Pons (tissue), 1 donor: Measurements from ENCODE around the gene OTUD3.
"Not testable (repeated sequence)": the region's sequence is repeated elsewhere in the genome, so short reads cannot be mapped to it uniquely, and the experiment has no call there.

Experiments used
- DNase-seq: peaks from one replicate; pipeline ENCODE4 v3.0.0-alpha.2; 2016; ENCODE audit warnings: low spot score

OTUD3 gene

DNA sequence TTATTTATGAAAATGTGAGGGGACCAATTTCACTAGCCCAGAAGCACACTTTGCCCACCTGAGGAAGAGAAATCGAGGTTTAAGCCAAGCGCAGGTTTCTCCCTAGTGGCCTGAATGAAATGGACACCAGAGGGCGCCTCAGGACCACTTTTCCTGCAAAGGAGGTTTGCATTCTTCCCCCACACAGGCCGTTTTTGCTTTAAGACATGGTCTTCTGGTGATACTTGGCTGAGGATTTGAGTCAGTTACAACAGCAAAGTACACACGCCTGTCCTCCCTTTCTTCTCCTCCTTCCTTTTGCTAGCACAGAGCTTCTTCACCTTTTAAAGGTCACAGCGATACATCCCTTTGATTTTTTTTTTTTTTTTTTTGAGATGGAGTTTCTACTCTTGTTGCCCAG, 35.9 kb downstream of the OTUD3 start:
- DNase-seq: peak; percentile 75

DNA sequence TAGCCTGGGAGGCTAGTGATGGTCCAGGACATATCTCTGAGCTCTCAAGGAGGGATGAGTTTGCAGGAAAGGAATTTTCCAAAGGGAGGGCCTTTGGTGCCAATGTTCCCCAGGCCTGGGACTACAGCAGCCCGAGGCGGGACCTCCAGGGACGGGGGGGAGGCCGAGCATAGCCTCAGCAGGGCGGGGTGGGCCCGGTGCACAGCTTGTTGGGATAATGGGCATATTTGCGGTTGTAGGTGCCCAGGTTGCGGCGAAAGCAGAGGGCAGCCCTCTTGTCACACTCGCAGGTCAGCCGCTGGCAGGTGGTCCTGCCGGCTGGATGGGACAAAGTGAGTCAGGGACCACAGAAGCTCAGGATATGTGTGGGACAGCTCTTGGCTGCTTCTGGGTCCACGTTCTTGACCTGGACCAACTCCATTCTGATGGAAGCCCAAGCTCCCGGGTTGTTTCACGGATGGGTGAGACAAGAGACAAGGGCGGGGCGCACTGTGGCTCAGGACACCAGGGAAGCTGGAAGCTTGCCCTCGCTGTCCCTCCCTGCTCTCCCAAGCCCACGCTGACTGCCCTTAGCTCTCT, 38.0 kb downstream of the OTUD3 start:
- DNase-seq: no peak

DNA sequence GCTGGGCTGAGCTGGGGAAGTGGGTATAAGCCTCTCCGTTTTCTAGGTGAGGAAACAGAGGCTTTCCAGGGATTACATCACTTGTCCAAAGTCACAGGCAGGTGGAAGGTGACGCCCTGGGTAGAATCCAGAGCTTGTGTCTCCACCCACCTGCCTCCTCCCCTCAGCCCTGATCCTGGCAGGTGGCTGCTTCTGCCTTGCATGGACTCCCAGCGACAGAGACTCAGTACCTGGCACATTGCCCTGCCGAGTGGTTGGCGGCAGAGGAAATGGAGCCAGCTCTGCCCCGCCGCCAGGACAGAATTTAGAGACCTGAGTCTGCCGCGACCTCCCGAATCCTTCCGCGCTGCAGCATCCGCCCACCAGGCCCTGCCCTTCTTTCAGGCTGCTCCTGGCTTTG, 39.1 kb downstream of the OTUD3 start:
- DNase-seq: no peak

DNA sequence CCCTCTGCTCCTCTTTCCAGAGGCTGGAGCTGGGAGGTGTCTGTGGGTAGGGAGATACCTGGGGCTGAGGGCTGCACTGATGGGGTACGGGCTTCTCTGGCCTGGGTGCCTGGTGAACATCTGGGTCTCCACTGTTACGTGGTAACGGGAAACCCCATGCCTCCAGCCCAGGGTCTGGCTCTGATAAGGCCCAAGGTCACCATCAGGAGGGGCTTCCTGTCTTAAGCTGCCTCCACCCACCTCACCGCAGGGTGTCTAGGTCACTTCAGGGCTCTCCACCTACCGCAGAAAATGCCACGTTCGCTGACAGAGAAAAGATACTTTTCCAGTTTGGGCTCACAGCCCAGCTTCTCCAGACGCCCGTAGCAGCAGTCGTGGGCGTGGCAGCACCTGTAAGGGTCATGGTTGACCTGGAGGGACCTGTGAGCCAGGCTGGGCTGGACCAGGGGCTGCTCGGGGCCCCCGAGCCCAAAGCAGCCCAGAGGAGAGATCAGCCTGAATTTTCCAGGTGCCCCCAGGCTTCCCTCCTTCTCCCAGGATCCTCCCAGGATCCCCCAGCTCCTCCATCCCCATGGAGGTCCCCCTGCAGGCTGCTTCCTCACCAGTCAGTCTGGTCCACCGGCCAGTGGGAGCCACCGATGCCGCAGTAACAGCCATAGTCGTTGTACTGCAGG, 40.0 kb downstream of the OTUD3 start:
- DNase-seq: no peak

DNA sequence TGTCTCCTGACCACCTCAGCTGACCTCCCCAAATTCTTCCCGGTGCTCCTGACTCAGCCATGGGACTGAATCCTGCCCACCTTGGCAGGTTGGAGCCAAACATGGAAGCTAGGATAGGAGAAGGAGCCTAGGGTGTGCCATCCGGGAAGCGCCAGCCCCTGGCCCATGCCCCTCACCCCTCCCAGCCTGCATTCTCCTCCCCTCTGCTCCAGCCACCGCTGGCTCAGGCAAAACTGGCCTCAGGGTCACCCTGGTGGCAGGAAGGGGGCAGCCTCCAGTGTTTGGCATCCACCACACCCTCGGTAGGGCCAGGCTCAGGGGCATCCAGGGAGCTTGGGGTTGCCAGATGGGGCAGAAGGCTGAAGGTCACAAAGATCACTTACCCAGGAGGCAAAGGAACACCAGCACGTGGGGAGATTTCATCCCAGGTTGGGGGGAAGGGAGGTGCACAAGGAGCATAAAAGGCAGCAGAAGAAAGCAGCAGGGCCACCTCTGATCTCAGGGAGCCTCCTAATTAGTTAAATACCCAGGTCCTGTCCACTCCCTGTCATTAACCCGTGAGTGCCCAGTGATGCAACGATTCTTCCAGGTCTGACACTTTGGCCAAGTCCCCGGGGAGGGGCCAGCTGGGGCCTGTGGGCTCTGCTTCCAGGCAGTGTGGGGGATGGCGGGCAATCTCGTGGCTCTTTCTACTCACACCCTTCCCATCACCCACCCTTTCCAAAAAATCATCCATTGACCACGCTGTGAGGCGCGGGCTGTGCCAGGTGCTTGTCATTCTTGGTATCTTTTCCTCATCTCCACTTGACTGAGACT, 41.1 kb downstream of the OTUD3 start, which contains the start of gene PLA2G2E:
TSS of gene PLA2G2E (minus strand) at position 481 of the 816 bp plus-strand sequence. CDS start at position 423, 58 bp downstream.
- no peak for DNase-seq

DNA sequence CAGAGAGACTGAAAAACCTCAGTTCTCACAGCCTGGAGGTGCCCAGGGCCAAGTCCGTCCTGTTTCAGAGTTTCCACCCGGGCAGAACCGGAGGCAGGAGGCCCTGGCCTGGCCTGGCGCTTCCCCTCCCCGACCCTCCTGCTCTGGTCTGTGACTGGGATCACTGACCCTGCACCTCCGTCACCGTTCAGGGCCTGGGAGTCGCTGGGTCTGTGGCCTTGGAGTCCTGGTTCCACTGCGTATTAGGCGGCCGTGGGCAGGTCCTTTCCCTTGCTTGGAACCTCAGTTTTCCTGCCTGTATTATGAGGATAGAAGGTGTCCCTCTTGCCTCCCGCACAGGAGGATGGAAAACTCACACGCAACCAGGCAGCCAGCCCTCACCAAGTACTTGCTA, 41.8 kb downstream of the OTUD3 start:
- no peak for DNase-seq

DNA sequence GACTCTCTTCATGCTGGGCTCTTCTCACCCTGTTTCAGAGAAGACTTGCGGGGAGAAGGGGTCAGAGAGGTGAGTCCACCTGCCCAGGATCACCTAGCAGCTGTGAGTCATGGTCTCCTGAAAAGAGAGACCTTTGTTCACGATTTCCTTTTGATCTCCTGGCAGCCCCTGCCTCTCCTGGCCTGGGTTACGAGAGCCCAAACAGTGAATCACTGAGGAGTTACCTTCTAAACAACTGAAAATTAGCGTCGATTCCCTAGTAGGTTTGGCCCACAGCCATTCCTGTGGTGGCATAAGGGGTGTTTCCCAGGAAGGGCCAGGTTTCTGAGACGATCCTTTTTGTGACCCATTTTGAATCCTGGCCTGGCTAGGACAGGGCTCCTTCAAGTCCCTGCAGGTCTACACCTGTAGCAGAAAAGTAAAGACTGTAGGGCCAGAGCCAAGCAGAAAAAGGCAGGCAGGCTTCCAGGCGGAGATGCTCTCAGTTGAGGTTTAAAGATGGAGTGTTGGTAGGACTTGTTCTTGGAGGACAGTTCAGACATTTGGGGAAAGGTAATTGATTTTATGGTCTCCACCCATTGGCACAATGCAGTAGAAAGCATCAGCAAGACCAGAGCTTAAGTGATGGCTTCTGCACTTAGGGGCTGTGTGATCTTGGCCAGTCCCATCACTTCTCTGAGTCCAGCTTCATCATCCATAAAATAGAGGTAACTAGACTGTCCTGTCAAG, 43.3 kb downstream of the OTUD3 start:
- no peak for DNase-seq

DNA sequence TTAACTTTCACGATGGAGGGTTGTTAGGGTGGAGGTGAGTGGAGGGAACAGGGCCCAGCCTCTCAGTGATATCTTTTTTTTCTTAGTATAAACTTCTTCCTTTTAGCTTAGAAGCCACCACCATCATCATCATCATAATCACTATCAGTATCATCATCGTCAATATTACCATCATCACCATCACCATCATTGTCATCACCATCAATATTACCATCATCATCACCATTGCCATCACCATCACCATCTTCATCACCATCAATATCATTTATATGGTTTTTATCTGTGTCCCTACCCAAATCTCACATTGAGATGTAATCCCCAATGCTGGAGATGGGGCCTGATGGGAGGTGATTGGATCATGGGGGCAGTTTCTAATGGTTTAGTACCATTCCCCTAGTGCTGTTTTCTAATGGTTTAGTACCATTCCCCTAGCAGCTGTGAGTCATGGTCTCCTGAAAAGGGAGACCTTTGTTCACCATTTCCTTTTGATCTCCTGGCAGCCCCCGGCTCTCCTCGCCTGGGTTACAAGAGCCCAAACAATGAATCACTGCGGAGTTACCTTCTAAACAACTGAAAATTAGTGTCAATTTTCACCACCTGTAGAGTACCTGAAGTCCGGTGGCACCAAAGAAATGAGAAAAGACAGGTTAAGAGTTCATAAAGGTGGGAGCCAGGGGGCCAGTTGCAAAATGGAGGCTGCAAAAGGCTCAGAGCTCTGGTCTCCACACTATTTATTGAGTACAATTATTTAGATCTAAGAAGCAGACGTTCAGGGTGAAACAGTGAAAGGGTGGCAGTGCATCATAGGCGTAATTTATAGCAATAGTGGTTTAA, 44.3 kb downstream of the OTUD3 start:
- no peak for DNase-seq

DNA sequence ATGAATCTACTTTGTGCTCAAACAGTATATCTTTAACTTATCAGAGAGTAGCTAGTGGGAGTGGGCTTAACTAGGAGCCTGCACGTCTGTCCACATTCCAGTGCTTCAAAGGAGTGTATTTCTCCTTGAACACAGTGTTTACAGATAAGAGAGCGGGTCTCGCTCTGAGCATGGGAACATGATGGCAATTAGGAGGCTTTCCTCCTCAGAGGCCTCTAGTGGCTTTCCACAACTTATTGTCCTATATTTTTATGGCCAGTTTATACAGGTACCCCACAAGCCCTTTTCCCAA, 44.9 kb downstream of the OTUD3 start:
- DNase-seq: not testable (repeated sequence)

DNA sequence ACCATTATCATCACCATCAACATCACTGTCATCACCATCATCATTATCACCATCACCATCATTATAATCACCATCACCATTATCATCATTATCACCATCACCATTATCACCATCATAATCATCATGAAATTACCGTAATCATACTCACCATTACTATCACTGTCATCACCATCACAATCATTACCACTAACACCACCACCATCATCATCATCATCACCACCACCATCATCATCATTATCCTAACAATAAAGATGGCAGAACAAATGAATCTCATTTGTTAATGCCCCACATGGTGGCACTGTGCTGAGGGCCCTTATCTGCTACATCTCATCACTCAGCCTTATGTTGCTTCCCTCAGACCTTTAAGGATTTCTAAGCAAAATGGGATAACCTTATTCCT, 50.7 kb downstream of the OTUD3 start:
- DNase-seq: no peak

DNA sequence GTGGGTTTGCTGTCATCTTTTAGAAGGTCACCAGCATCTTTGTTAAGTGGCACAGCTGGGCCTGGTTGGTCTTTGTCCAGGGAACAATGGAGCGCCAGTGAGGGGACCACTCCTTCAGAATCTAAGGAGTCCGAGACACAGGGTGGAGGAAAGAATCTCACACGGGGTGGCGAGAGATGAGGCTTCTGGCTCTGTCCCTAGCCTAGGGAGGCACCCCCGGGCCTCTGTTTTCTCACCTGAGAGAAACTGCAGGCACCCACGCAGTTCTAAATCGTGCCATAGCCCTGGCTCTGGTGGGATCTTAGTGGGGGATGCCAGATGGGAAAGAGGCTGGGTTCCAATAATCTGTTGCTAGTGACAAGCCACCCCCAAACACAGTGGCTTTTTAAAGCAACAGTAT, 52.1 kb downstream of the OTUD3 start:
- DNase-seq: no peak

DNA sequence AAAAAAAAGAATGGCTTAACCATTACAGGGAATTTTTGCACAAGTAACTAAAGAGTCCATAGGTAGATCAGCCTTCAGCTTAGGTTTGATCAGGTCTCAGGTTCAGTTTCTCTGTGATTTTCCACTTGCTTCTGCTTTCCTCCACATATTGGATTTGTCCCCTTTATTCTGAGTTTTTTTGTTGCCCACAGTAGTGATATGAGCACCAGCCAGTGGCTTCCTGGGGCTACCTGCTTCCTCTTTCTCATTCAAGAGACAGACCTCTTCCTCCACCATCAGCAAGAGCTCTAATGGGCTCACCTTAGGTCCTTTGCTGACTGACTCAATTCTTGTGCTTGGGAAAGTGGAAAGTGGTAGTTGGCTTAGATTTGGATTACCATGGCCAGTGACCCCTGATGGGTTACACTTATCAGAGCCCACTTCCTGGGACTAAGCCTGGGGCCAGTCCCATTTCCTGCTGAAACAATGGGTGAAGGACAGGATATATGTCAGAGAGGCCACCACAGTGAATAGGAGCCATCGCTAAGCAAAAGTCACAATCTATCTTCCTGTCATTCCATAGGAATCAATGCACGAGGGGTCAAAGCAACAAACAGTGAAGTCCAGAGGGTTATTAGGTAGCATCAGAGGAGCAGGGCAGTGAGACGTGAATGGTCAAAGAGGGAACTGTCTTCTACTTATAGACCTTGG, 54.0 kb downstream of the OTUD3 start:
- DNase-seq: no peak

DNA sequence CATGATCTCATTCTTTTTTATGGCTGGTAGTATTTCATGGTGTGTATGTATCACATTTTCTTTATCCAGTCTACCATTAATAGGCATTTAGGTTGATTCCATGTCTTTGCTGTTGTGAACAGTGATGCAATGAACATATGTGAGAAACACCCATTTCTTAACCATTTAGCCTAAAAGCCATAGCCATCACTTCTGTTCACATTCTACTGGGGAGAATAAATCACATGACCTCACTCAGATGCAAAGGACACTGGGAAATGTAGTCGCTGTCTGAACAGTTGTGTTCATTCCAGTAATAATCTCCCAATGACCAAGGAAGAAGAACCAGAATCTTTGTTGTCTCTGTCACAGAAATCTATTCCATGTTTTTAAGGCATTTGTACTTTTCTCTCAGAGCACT, 56.3 kb downstream of the OTUD3 start:
- no peak for DNase-seq

DNA sequence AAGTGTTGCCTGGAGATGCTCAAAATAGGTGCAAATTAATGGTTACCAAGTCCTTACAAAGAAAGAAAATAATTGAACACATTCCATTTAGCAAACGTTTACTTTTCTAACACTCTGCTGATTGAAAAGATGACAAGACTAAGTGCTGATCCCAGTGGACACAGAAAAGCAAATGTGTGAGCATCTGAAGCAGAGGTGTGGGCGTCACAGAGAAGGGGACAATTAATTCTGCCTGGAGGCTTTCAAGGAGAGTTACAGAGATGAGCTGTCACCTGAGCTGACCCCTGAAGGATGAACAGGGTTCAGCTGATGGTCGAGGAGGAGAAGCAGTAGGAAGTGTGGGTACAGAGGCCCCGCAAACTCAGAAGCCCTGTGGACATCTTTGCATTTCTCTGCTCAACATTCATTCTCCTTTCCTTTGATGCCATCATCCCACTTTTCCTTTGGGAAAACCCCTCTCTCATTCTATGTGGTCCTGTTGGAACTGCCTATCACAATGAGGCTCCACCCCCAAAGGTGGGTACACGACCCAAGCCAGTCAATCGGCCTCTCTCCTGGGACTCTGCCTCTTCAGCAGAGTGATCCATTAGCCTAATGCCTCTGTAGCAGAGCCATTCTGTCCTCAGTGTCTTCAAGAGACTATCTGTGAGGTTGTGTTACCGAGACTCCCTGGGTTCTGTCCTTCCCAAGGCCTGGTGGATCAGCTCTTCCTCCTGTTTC, 58.5 kb downstream of the OTUD3 start:
- no peak for DNase-seq

DNA sequence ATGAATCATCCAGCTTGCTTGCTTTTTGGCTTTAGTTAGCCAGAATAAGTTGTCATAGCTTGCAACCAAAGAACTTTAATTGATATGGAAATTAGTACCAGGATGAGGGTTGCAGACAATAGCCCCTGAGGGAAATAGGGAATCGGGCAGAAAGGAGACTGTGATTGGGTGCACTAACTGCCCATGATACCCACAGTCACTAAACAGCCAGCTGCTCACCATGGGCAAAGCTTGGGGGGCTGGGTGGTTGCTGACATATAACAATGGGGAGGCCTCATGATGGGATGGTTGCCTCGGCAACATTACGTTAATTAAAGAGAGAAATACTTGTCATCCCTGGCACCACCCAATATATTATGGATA, 59.0 kb downstream of the OTUD3 start:
- DNase-seq: no peak

DNA sequence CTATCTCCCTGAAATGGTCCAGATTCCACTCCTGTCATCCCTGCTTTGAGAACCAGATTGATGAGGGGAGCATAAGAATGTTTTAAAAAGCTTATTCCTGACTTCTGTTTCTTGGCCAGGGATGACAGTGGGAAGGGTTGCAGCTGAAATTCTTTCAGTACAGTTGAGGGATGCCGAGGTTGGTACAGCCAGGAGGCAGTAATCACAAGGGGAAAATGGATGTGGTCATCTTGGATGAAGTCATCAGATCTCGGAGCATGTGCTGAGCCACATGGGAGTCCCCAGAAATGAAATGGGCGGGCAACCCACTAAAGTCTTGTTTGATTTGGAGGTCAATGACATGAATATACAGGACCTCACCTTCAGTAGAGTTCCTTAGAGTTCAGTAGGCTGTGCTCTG, 59.9 kb downstream of the OTUD3 start:
- no peak for DNase-seq

DNA sequence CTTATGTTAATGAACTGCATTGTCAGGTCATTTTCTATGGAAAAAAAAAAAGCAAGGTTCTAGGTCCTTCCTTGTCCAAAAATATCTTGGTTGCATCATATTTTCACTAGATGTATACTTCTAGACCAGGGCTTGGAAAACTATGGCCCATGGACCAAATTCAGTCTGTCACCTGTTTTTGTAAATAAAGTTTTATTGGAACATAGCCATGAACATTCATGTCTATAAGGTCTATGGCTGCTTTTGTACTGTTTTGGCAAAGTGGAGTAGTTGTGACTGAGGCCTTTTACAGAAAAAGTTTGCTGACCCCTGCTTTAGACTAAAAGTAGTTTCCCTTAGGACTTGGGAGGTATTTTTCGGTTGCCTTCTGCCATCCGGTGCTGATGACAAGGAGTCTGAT, 60.5 kb downstream of the OTUD3 start:
- no peak for DNase-seq

DNA sequence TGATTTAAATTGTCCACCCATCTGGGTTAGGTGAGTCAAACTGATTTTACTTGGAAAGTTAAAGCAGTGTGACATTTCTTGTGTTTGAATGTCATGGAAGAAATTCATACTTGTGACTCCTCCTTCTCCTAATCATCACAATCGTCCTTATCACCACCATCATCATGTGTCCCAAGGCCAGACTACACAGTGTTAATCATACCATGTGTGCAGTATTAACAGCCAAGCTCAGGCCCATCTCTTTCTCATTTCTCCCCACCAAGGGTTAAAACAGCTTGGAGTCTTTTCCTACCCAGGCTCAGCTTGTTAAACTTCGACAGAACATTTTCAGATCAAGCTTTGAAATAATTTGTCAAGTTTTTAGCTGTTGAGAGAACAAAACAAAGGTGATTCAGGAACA, 63.7 kb downstream of the OTUD3 start:
- no peak for DNase-seq

DNA sequence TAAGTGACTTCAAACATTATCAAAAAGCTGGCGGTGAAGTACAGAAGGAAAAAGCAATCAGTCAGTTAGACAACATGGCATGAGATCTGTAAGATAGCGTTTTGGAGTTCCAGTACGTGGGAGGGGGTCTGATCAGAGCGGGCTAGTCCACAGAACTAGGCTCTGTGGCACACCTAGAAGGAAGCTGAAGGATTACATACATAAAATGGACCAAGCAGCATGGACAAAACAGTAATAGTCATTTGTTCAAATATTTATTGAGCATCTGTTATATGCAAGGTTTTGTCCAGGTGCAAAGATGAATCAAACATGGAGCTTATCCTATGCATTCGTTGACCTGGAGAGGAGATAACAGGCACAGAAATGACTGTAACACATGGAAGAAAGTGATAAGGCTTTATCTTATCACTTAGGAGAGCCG, 64.1 kb downstream of the OTUD3 start:
- no peak for DNase-seq

DNA sequence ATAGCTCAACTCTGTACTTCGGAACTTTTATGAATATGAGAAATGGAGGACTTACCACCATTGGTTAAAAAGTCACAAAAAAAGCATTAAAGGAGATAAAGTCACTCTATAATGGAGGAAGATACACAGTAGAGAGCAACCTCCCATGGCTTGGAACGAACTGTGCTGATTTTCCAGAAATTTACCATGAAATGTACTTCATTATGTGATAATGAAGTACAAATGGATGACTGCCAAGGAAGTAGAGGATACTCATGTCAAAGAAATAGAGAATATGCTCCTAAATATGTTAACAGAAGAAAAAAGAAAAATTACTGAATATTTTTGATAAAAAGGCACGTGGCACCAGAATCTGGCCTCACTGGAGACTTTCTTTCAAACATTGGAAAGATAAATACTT, 64.8 kb downstream of the OTUD3 start:
- DNase-seq: no peak

DNA sequence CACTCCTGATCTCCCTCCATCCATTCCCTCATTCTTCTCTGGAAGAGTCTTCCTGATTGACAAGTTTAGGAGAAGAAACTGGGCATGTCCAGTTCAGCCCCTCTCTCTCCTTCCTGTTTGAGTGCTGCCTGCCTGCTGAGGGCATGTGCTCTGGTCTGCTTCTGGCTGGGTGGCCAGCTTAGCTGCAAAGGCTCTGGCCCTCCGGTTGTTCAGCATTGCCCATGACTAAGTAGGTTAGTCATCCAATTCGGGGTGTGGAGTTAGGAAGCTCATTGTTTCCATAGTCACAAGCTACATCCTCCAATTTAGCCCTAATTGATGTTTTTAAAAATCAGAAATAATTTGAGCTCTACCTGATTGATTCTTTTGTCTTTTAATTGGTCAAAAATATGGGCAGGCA, 66.8 kb downstream of the OTUD3 start:
- no peak for DNase-seq
